HCT116 (cell line): ENCODE data around the gene ISCU. TPM values are rescaled to one million over a fixed set of nuclear protein-coding genes. Genes with fewer than 3 reads are reported as not detected.

ENCODE experiments used
- ATAC-seq: fragments of 200-7000 bp; cut with Tn5 transposase; 2 replicates; pipeline ENCODE4 v1.9.1; 2020; ENCODE audit warnings: mild to moderate bottlenecking, moderate library complexity
- BruUV-seq: library from RNA; stranded (reverse); fragments of 400-500 nt; replicated peaks from 2 replicates; lab custom pipeline; 2021; lab: Mats Ljungman, UMichigan
- CTCF ChIA-PET: fragments of 300-600 bp; sonication (Branson Sonifier 250); formaldehyde crosslinking; loops from one replicate; lab custom pipeline; 2021; ENCODE audit warnings: antibody characterized with exemption; lab: Charles Lee
- POLR2A ChIA-PET: fragments of 300-600, 350-600 bp; sonication (Branson Sonifier 250); formaldehyde crosslinking; loops from one replicate; lab custom pipeline; 2021; ENCODE audit warnings: antibody characterized with exemption; lab: Charles Lee
- RAD21 ChIA-PET, 2 experiments: fragments of 300-600 bp; sonication (Branson Sonifier 250); formaldehyde crosslinking; loops; one replicate each; lab custom pipeline; 2023; ENCODE audit warnings: low total read pairs in 2 of 2; ENCODE audit not compliant: uncharacterized antibody in 2 of 2, unreplicated experiment in 2 of 2, low non-redundant PET in 1 of 2; lab: Charles Lee
- DNase-seq: peaks from one replicate; pipeline ENCODE4 v3.0.0-alpha.2; 2010; ENCODE audit warnings: low read depth, low spot score
- H2AFZ ChIP-seq: fragments of 200-600 bp; shearing (Covaris generic), sonication (generic); 2 replicates; pipeline ENCODE4 v1.6.1; 2017; ENCODE audit warnings: low read depth, mixed run types, mixed read lengths, antibody characterized with exemption, low read length; ENCODE audit not compliant: poor library complexity, severe bottlenecking
- H3K27ac ChIP-seq: 2 replicates; pipeline ENCODE4 v1.5.1; 2012; ENCODE audit warnings: low read depth, low read length
- H3K27me3 ChIP-seq: fragments of 200-600 bp; sonication (generic); 2 replicates; pipeline ENCODE4 v1.6.1; 2016; ENCODE audit warnings: mixed run types, low read length, mixed read lengths; ENCODE audit not compliant: insufficient read depth
- H3K36me3 ChIP-seq, 2 experiments: fragments of 200-500 bp in 1 of 2; fragments of 200-600 bp in 1 of 2; sonication (Bioruptor generic) in 1 of 2; sonication (generic) in 1 of 2; 2 replicates each; pipeline versions ENCODE4 v1.5.1 to v1.6.1; 2014 to 2016; ENCODE audit warnings: low read length in 2 of 2, inconsistent platforms in 1 of 2, mixed read lengths in 1 of 2, mixed run types in 1 of 2; ENCODE audit not compliant: insufficient read depth in 2 of 2, control insufficient read depth in 1 of 2
- H3K4me1 ChIP-seq, 2 experiments: fragments of 200-600 bp in 1 of 2; sonication (generic) in 1 of 2; 2 replicates each; pipeline versions ENCODE4 v1.5.1 to v1.6.1; 2012 to 2017; ENCODE audit warnings: low read length in 2 of 2, inconsistent platforms in 1 of 2, mild to moderate bottlenecking in 1 of 2, mixed read lengths in 1 of 2, mixed run types in 1 of 2, moderate library complexity in 1 of 2; ENCODE audit not compliant: insufficient read depth in 2 of 2, control insufficient read depth in 1 of 2
- H3K4me2 ChIP-seq: fragments of 200-600 bp; sonication (generic); 2 replicates; pipeline ENCODE4 v1.6.1; 2017; ENCODE audit warnings: mixed run types, low read length, mixed read lengths
- H3K4me3 ChIP-seq, 2 experiments: fragments of 200-600 bp in 1 of 2; sonication (generic) in 1 of 2; replicated peaks in 1 of 2; 2 replicates each; pipeline ENCODE4 v1.5.1; 2011 to 2016; ENCODE audit warnings: low read length in 2 of 2, control low read depth in 1 of 2, low read depth in 1 of 2, mild to moderate bottlenecking in 1 of 2, mixed read lengths in 1 of 2, mixed run types in 1 of 2
- H3K79me2 ChIP-seq: fragments of 200-600 bp; sonication (generic); 2 replicates; pipeline ENCODE4 v1.6.1; 2017; ENCODE audit warnings: mild to moderate bottlenecking, mixed run types, low read length, moderate library complexity, mixed read lengths; ENCODE audit not compliant: insufficient read depth
- H3K9ac ChIP-seq: fragments of 200-600 bp; sonication (generic); 2 replicates; pipeline ENCODE4 v1.6.1; 2016; ENCODE audit warnings: low read length, mixed read lengths
- H3K9me2 ChIP-seq: fragments of 200-600 bp; sonication (generic), shearing (Covaris generic); 2 replicates; pipeline ENCODE4 v1.6.1; 2017; ENCODE audit warnings: mixed run types, mild to moderate bottlenecking, moderate library complexity; ENCODE audit not compliant: insufficient read depth
- H3K9me3 ChIP-seq, 2 experiments: fragments of 200-500 bp in 1 of 2; fragments of 200-600 bp in 1 of 2; sonication (Bioruptor generic) in 1 of 2; sonication (generic) in 1 of 2; 2 replicates each; pipeline ENCODE4 v1.6.1; 2014 to 2017; ENCODE audit warnings: low read length in 2 of 2, mixed read lengths in 2 of 2, inconsistent platforms in 1 of 2, low read depth in 1 of 2, mild to moderate bottlenecking in 1 of 2, mixed run types in 1 of 2, moderate library complexity in 1 of 2; ENCODE audit not compliant: control insufficient read depth in 1 of 2, insufficient read depth in 1 of 2
- H4K20me1 ChIP-seq: fragments of 200-600 bp; sonication (generic), shearing (Covaris generic); 2 replicates; pipeline ENCODE4 v1.6.1; 2017; ENCODE audit warnings: mixed run types, mild to moderate bottlenecking, moderate library complexity; ENCODE audit not compliant: insufficient read depth
- CBX3 ChIP-seq: IDR thresholded peaks from 2 replicates; pipeline ENCODE4 v1.6.1; 2012; ENCODE audit warnings: low read depth
- CEBPB ChIP-seq: IDR thresholded peaks from 2 replicates; pipeline ENCODE4 v1.6.1; 2012; ENCODE audit warnings: low read depth
- ELF1 ChIP-seq: IDR thresholded peaks from 2 replicates; pipeline ENCODE4 v1.6.1; 2012; ENCODE audit warnings: low read depth, borderline replicate concordance
- EZH2phosphoT487 ChIP-seq: fragments of 200-600 bp; IDR thresholded peaks from 2 replicates; pipeline ENCODE4 v1.6.1; 2018; ENCODE audit warnings: antibody characterized with exemption, borderline replicate concordance
- FOSL1 ChIP-seq: IDR thresholded peaks from 2 replicates; pipeline ENCODE4 v1.6.1; 2012; ENCODE audit warnings: low read depth
- JUND ChIP-seq: IDR thresholded peaks from 2 replicates; pipeline ENCODE4 v1.6.1; 2012
- POLR2A ChIP-seq: IDR thresholded peaks from 2 replicates; pipeline ENCODE4 v1.7.0; 2011; ENCODE audit warnings: borderline replicate concordance; ENCODE audit not compliant: insufficient read depth, insufficient read length; ENCODE audit errors: extremely low read depth
- POLR2AphosphoS5 ChIP-seq: IDR thresholded peaks from 2 replicates; pipeline ENCODE4 v1.6.1; 2011; ENCODE audit warnings: mild to moderate bottlenecking, low read depth, low read length, moderate library complexity
- SIN3A ChIP-seq: IDR thresholded peaks from 2 replicates; pipeline ENCODE4 v1.6.1; 2012; ENCODE audit warnings: low read depth
- SP1 ChIP-seq: IDR thresholded peaks from 2 replicates; pipeline ENCODE4 v1.6.1; 2012; ENCODE audit warnings: low read depth
- SRF ChIP-seq: IDR thresholded peaks from 2 replicates; pipeline ENCODE4 v1.6.1; 2012; ENCODE audit warnings: low read depth
- TCF7L2 ChIP-seq: IDR thresholded peaks from 2 replicates; pipeline ENCODE4 v1.7.0; 2011; ENCODE audit warnings: borderline replicate concordance, inconsistent platforms; ENCODE audit not compliant: insufficient read depth, insufficient read length; ENCODE audit errors: extremely low read depth
- YY1 ChIP-seq: IDR thresholded peaks from 2 replicates; pipeline ENCODE4 v1.6.1; 2011; ENCODE audit warnings: low read length, low read depth, moderate library complexity, mild to moderate bottlenecking; ENCODE audit not compliant: insufficient replicate concordance; ENCODE audit errors: extremely low read depth
- ZFX ChIP-seq: fragments of 450-650 bp; IDR thresholded peaks from 2 replicates; pipeline ENCODE4 v1.6.1; 2017
- ZNF274 ChIP-seq: fragments of 200-500 bp; sonication (Bioruptor generic); IDR thresholded peaks from 2 replicates; pipeline ENCODE4 v1.6.1; 2014; ENCODE audit warnings: mild to moderate bottlenecking, low read depth, low read length, inconsistent platforms
- intact Hi-C: fragments of 100-400 bp; cut with micrococcal nuclease; formaldehyde crosslinking; loops from 2 replicates; pipeline ENCODE4 v1.10.0; 2022
- total RNA-seq: library from RNA; stranded (reverse); gene quantifications from one replicate; pipeline ENCODE4 v1.2.1, GENCODE V29; 2021; ENCODE audit not compliant: unreplicated experiment
- TF ChIP-seq, protein P1 (sequence below): IDR thresholded peaks from 2 replicates; pipeline ENCODE4 v1.6.1; 2011; ENCODE audit warnings: mild to moderate bottlenecking, low read length, moderate library complexity; ENCODE audit not compliant: insufficient replicate concordance; ENCODE audit errors: extremely low read depth
- TF ChIP-seq, protein P2 (sequence below): IDR thresholded peaks from 2 replicates; pipeline ENCODE4 v1.6.1; 2012
- TF ChIP-seq, protein P3 (sequence below): IDR thresholded peaks from 2 replicates; pipeline ENCODE4 v1.6.1; 2012

ISCU gene
- total RNA-seq, 1 experiment from 2014 or later = 89.6 TPM

DNA sequence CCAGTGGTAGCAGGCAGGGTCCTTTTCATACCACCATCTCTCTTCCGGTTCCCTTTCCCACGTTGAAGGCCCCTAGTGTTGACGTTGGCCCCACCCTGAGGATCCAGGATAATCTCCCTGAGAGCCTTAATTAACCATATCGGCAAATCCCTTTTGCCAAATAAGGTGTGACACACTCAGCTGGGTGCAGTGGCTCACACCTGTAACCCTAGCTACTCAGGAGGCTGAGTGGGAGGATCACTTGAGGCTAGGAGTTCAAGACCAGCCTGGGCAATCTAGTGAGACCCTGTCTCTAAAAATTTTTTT lies 38.3 kb downstream of the ISCU start:
- DNase-seq (no peak), ATAC-seq (no peak)
- H3K27me3 ChIP-seq = no peaks in the 10 kb centered on the region
- H4K20me1 ChIP-seq = no peaks in the 10 kb centered on the region
- H3K9me3 ChIP-seq = no peaks in the 10 kb centered on the region
- RAD21 ChIA-PET = no interaction called here
- BruUV-seq = no TSS peak
- TF ChIP-seq POLR2A (no peak), EZH2phosphoT487 (no peak), SRF (no peak), JUND (no peak), POLR2AphosphoS5 (no peak), YY1 (no peak), SP1 (no peak)
- TF ChIP-seq, protein P1, sequence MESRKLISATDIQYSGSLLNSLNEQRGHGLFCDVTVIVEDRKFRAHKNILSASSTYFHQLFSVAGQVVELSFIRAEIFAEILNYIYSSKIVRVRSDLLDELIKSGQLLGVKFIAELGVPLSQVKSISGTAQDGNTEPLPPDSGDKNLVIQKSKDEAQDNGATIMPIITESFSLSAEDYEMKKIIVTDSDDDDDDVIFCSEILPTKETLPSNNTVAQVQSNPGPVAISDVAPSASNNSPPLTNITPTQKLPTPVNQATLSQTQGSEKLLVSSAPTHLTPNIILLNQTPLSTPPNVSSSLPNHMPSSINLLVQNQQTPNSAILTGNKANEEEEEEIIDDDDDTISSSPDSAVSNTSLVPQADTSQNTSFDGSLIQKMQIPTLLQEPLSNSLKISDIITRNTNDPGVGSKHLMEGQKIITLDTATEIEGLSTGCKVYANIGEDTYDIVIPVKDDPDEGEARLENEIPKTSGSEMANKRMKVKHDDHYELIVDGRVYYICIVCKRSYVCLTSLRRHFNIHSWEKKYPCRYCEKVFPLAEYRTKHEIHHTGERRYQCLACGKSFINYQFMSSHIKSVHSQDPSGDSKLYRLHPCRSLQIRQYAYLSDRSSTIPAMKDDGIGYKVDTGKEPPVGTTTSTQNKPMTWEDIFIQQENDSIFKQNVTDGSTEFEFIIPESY = no peak
- no peaks in the 10 kb centered on the region for H3K79me2 ChIP-seq
- H3K27ac ChIP-seq = no peak overlapping the region
- H3K4me2 ChIP-seq = no peak overlapping the region
- no peak overlapping the region for H3K9ac ChIP-seq
- POLR2A ChIA-PET = no interaction called here
- H3K36me3 ChIP-seq = no peaks in the 10 kb centered on the region
- intact Hi-C loops = no loop called here
- peaks cover 0 to 4% of the 10 kb centered on the region in 2 experiments; a peak in 2 of 4 replicates for H3K4me1 ChIP-seq
- CTCF ChIA-PET = no interaction called here
- no peak overlapping the region for H3K4me3 ChIP-seq
- H3K9me2 ChIP-seq = no peaks in the 10 kb centered on the region
- H2AFZ ChIP-seq = no peak overlapping the region

DNA sequence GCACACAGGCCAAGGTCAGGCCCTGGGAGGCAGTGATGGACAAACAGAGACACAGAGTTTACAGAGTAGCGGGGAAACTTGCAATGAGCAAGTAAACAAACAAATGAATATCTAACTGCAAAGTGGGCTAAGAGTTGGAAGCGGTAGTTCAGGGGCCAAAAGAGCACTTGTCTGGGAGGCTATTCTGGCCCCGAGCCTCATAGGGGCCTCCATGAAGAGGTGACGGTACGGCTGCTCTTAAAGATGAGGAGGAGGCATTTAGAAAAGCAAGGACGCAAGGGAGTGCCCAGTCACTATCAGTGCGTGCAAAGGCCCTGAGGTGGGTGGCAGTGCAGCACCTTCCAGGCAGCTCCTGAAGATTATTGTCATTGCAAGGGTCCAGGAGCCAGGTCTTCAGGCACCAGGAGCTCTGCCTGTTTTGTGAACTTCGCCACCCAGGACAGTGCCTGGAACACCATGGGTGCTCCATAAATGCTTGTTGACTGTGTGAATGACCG lies 39.9 kb downstream of the ISCU start:
- no peak overlapping the region for H2AFZ ChIP-seq
- H3K27me3 ChIP-seq = no peaks in the 10 kb centered on the region
- H3K9ac ChIP-seq = no peak overlapping the region
- H3K4me3 ChIP-seq = no peak overlapping the region
- H3K27ac ChIP-seq = no peak overlapping the region
- ATAC-seq = no peak
- ChIA-PET POLR2A (no interaction called here), CTCF (no interaction called here), RAD21 (no interaction called here)
- H3K9me3 ChIP-seq = no peaks in the 10 kb centered on the region
- no peaks in the 10 kb centered on the region for H4K20me1 ChIP-seq
- no peaks in the 10 kb centered on the region for H3K79me2 ChIP-seq
- peaks cover 0 to 7% of the 10 kb centered on the region in 2 experiments; a peak in 2 of 4 replicates for H3K4me1 ChIP-seq
- no TSS peak for BruUV-seq
- H3K4me2 ChIP-seq = no peak overlapping the region
- DNase-seq = no peak
- no peaks in the 10 kb centered on the region for H3K9me2 ChIP-seq
- no peaks in the 10 kb centered on the region for H3K36me3 ChIP-seq
- intact Hi-C loops = no loop called here
- TF ChIP-seq, protein P2, sequence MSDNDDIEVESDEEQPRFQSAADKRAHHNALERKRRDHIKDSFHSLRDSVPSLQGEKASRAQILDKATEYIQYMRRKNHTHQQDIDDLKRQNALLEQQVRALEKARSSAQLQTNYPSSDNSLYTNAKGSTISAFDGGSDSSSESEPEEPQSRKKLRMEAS = no peak
- TF ChIP-seq, protein P3, sequence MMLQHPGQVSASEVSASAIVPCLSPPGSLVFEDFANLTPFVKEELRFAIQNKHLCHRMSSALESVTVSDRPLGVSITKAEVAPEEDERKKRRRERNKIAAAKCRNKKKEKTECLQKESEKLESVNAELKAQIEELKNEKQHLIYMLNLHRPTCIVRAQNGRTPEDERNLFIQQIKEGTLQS = no peak
- no peak for TF ChIP-seq TCF7L2
- no peak for TF ChIP-seq SRF
- TF ChIP-seq ZNF274 = no peak
- no peak for TF ChIP-seq SP1
- TF ChIP-seq, protein P1 = no peak
- TF ChIP-seq SIN3A = no peak
- no peak for TF ChIP-seq CEBPB
- TF ChIP-seq ELF1 = no peak
- no peak for TF ChIP-seq ZFX
- no peak for TF ChIP-seq CBX3
- TF ChIP-seq JUND = no peak
- no peak for TF ChIP-seq POLR2A
- no peak for TF ChIP-seq FOSL1
